ENCODE data around the gene LTA.

LTA gene

DNA sequence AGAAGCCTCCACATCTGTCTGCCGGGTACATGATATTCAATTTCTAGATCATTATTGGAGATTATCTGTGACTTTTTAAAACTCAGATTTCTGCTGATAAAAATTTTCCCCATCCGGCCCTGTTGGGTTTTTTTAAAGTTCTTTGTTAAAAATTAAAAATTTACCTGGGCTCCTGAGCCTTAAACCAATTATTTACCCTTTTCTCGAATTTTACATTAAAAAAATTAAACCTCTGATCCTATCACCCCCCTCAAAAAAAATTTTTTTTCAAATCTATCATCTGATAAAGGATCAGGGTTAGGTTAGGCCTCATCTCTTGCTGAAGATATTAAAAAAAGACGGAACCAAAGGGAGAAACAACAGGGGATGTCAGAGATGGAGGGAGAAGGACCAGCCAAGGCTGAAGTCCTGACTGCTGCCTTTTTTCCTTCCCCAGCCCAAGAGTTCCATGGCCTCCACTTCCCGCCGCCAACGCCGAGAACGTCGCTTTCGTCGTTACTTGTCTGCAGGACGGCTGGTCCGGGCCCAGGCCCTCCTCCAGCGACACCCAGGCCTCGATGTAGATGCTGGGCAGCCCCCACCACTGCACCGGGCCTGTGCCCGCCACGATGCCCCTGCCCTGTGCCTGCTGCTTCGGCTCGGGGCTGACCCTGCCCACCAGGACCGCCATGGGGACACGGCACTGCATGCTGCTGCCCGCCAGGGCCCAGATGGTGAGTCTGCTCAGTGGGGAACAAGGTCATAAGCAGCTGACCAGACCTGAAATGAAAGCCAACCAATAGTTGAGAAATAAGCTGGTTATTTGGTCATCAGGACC lies 24.2 kb upstream of the LTA start:
- TF ChIP-seq FOXP2 (optimal IDR thresholded peaks at IDR 0.05; ENCODE audit: borderline replicate concordance, extremely low read depth, extremely low read length, insufficient read depth) = no peak
- no peak for TF ChIP-seq POLR2AphosphoS5 (IDR thresholded peaks at IDR 0.05; ENCODE audit: low read depth, low read length)
- no peak for TF ChIP-seq SIN3A (IDR thresholded peaks at IDR 0.05; ENCODE audit: borderline replicate concordance, insufficient read depth, low read length)

DNA sequence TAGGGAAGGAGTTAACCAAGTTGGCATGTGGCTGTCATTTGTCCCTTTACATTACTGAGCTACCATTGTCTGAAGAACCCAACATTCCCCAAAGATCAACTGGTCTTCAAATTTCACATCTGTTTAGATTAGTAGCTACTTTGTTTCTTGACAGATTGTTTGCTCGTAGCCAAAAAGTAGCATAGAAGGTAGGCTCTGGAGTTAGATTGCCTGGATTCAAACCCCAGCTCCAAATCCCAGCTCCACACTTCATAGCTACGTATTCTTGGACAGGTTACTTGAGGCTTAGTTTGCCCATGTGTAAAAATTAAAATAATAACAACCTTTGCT lies 23.6 kb upstream of the LTA start:
- TF ChIP-seq SIN3A (IDR thresholded peaks at IDR 0.05; ENCODE audit: borderline replicate concordance, insufficient read depth, low read length) = no peak
- no peak for TF ChIP-seq TAF1 (IDR thresholded peaks at IDR 0.05; ENCODE audit: borderline replicate concordance, insufficient read depth, low read length)
- TF ChIP-seq, protein P1, sequence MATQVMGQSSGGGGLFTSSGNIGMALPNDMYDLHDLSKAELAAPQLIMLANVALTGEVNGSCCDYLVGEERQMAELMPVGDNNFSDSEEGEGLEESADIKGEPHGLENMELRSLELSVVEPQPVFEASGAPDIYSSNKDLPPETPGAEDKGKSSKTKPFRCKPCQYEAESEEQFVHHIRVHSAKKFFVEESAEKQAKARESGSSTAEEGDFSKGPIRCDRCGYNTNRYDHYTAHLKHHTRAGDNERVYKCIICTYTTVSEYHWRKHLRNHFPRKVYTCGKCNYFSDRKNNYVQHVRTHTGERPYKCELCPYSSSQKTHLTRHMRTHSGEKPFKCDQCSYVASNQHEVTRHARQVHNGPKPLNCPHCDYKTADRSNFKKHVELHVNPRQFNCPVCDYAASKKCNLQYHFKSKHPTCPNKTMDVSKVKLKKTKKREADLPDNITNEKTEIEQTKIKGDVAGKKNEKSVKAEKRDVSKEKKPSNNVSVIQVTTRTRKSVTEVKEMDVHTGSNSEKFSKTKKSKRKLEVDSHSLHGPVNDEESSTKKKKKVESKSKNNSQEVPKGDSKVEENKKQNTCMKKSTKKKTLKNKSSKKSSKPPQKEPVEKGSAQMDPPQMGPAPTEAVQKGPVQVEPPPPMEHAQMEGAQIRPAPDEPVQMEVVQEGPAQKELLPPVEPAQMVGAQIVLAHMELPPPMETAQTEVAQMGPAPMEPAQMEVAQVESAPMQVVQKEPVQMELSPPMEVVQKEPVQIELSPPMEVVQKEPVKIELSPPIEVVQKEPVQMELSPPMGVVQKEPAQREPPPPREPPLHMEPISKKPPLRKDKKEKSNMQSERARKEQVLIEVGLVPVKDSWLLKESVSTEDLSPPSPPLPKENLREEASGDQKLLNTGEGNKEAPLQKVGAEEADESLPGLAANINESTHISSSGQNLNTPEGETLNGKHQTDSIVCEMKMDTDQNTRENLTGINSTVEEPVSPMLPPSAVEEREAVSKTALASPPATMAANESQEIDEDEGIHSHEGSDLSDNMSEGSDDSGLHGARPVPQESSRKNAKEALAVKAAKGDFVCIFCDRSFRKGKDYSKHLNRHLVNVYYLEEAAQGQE (IDR thresholded peaks at IDR 0.05; ENCODE audit: insufficient read depth in 1 of 2, low read depth in 2 of 2, low read length in 2 of 2) = no peak
- TF ChIP-seq FOXP2 (optimal IDR thresholded peaks at IDR 0.05; ENCODE audit: borderline replicate concordance, extremely low read depth, extremely low read length, insufficient read depth) = no peak
- TF ChIP-seq POLR2AphosphoS5 (IDR thresholded peaks at IDR 0.05; ENCODE audit: low read depth, low read length) = no peak

DNA sequence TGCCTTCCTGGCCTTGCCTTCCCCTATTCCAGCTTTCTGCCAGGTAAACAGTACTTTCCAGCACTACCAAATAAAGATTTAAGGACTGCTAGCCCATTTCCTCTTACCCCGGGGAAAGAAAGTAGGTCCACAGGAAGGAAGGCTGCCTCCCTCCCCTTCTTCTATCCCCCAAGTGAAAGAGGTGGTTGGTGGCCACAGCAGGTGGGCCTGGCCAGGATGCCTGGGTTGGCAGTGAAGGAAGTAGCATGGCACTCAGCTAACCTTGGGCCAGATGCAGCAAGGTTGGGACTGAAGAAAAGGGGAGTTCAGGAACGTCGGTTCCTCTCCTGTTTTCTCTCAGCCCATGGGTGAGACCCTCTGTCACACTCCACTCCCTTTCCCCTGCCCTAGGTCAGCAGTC lies 15.8 kb upstream of the LTA start:
- TF ChIP-seq SIN3A (IDR thresholded peaks at IDR 0.05; ENCODE audit: borderline replicate concordance, insufficient read depth, low read length) (no peak), POLR2AphosphoS5 (IDR thresholded peaks at IDR 0.05; ENCODE audit: low read depth, low read length) (no peak), FOXP2 (optimal IDR thresholded peaks at IDR 0.05; ENCODE audit: borderline replicate concordance, extremely low read depth, extremely low read length, insufficient read depth) (no peak)
- TF ChIP-seq, protein P1 (IDR thresholded peaks at IDR 0.05; ENCODE audit: insufficient read depth in 1 of 2, low read depth in 2 of 2, low read length in 2 of 2) = no peak

DNA sequence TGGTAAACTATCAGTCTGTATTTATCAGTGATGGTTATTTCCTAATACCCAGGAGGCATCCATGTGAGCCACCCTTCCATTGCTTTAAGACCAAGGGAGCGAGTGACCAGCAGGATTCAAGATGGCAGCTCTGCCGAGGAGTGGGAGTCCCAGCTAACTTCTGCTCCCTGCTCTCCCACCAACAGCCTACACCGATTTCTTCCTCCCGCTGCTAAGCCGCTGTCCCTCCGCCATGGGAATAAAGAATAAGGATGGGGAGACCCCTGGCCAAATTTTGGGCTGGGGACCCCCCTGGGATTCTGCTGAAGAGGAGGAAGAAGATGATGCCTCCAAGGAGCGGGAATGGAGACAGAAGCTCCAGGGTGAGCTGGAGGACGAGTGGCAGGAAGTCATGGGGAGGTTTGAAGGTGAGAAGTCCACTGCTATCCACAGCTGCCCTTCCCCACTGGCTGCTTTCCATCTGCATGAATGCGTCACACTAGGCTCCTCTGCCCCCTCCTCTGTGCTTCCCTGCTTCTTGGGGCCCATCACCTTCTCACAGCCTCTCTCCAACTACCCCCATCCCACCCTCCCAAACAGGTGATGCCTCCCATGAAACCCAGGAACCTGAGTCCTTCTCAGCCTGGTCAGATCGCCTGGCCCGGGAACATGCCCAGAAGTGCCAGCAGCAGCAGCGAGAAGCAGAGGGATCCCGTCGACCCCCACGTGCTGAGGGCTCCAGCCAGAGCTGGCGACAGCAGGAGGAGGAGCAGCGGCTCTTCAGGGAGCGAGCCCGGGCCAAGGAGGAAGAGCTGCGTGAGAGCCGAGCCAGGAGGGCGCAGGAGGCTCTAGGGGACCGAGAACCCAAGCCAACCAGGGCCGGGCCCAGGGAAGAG lies 14.4 kb upstream of the LTA start:
- TF ChIP-seq TAF1 (IDR thresholded peaks at IDR 0.05; ENCODE audit: borderline replicate concordance, insufficient read depth, low read length) = no peak
- TF ChIP-seq FOXP2 (optimal IDR thresholded peaks at IDR 0.05; ENCODE audit: borderline replicate concordance, extremely low read depth, extremely low read length, insufficient read depth) = no peak
- TF ChIP-seq SIN3A (IDR thresholded peaks at IDR 0.05; ENCODE audit: borderline replicate concordance, insufficient read depth, low read length) = no peak
- no peak for TF ChIP-seq POLR2AphosphoS5 (IDR thresholded peaks at IDR 0.05; ENCODE audit: low read depth, low read length)
- TF ChIP-seq, protein P1 (IDR thresholded peaks at IDR 0.05; ENCODE audit: insufficient read depth in 1 of 2, low read depth in 2 of 2, low read length in 2 of 2) = no peak

DNA sequence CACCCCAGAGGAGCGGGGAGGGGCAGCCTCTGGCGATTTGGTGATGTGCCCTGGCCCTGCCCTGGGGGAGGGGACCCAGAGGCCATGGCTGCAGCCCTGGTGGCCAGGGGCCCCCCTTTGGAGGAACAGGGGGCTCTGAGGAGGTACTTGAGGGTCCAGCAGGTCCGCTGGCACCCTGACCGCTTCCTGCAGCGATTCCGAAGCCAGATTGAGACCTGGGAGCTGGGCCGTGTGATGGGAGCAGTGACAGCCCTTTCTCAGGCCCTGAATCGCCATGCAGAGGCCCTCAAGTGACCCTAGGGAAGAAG lies 13.8 kb upstream of the LTA start:
- TF ChIP-seq, protein P1 (IDR thresholded peaks at IDR 0.05; ENCODE audit: insufficient read depth in 1 of 2, low read depth in 2 of 2, low read length in 2 of 2) = no peak
- TF ChIP-seq POLR2AphosphoS5 (IDR thresholded peaks at IDR 0.05; ENCODE audit: low read depth, low read length) (no peak), SIN3A (IDR thresholded peaks at IDR 0.05; ENCODE audit: borderline replicate concordance, insufficient read depth, low read length) (no peak), TAF1 (IDR thresholded peaks at IDR 0.05; ENCODE audit: borderline replicate concordance, insufficient read depth, low read length) (no peak)
